GM19324 (cell line): Measurements from ENCODE around the gene SMIM29.
A peak's percentile ranks its signal among the peaks of the same experiment; 100 is the strongest.

ENCODE experiments used
- ATAC-seq: cut with Tn5 transposase; IDR thresholded peaks from one replicate; pipeline ENCODE4 v1.9.1; 2021; ENCODE audit warnings: mild to moderate bottlenecking, moderate library complexity; ENCODE audit not compliant: unreplicated experiment, low FRiP score

The SMIM29 gene

GRCh38 chr6:34248727-34249468 is at the start of gene SMIM29:
TSS of gene SMIM29 (minus strand) at chr6:34249006. CDS start at chr6:34247791, 1,215 bp downstream.
- ATAC-seq: peak; percentile 88

DNA sequence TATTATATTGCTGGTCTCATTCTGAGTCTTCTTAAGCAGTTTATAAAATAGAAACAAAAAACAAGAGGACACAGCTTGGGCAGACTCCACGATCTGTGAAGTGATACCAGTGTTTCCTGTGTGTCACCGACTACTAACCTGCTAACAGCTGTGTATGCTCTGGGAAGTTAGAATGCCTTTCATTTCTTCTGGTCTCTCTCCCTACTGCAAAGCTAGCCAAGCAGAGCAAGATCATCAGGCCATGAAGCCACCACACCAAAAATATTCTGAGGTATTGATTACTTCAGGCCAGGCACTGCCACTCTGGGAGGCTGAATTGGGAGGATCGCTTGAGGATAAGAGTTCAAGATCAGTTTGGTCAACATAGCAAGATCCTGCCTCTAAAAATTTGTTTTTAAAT is 46.9 kb upstream of the SMIM29 start:
- peak; percentile 75 for ATAC-seq

GRCh38 chr6:34292954-34293353 is 44.1 kb upstream of the SMIM29 start:
- ATAC-seq: no peak

GRCh38 chr6:34289137-34289536 is 40.3 kb upstream of the SMIM29 start:
- no peak for ATAC-seq

GRCh38 chr6:34288581-34288980 is 39.8 kb upstream of the SMIM29 start:
- no peak for ATAC-seq

DNA sequence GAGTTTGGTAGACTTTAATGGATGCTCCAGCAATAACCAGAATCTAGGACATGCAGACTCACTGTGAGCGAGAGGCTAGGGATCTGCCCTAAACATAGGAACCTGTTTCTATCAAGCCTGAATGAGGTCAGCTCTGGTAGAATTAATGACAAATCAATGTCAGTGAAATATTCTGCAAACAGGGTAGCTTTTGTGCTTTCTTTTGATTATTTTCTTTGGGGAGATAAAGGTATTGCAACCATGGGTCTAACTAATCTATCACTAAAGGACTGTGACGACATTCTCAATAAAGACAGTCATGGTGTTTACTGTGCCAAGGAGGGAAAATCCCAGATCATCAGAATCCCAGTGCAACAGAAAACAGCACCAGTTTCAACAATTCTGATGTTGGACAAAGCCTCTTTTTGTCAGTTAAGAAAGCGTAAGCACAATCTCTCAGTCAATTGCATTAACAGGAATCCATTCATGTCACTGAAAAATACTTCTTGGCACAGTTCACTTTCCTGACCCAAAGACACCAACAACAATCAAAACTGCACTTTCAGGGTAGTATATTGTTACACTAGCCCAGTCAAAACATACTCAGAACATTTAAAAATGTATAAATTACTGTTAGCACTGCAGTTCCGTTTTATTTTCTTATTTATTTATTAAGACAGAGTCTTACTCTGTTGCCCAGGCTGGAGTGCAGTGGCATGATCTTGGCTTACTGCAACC is 36.8 kb upstream of the SMIM29 start:
- no peak for ATAC-seq

DNA sequence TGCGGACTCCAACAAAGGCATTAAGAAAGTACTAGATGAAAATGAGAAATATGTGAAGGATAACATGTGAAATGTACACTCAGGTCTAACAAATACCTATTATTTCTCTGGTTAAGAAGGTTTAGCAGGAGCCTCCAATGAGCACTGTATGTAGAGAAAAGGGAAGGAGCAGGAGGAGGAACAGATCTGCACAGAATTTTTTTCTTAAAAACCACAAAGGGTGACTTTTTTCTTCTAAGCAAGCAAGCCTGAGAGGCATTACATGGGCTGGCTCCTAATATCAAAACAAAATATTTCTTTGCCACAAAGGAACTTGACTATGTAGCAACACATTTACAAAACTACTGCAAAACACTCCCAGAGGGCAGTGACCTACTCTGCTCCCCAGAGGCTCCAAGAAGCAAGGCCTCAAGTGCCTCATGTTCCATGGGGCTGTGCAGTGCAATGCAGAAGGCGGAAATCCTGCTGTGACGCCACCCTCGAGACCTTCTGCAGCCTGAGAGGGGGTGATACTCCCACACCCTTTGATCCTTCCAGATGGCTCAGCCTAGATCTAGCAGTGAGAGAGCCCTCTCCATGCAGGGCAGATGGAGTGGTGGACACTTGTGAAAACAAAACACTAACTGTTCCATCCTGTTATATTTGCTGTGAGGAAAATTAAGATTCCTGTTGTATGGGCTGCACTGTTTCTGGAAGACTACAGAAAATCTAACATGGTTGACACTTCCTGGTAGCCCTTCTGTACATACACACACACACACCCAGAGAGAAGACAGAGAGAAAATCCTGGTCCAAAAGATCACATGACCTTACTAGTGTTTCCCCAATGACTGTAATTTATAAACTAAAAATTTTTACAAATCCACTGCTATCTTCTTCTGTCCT is 36.0 kb upstream of the SMIM29 start:
- ATAC-seq: no peak

GRCh38 chr6:34281702-34282334 is 33.0 kb upstream of the SMIM29 start:
- ATAC-seq: no peak

DNA sequence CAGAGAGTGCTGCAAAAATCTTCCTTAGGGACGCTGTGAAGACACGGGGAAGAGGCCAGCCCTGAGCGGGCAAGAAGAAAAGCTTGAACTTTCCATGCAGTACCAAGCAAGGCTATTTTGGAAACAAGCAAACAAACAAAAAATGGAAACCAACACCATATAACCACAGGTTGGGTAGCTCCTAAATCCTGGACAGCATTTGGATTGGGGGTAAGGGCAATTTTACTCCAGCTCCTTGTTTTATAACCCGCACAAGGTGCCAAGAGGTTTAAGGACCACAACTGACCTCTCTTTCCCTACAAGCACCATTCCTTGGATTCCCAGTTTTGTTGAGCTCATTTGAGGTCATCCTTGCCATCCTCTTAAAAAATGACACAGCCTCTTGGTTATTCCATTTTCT is 31.4 kb upstream of the SMIM29 start:
- ATAC-seq: no peak

- ATAC-seq: no peak
Measured at GRCh38 chr6:34278833-34279232, 30.0 kb upstream of the SMIM29 start.

- no peak for ATAC-seq
Measured at GRCh38 chr6:34277763-34278112, 28.9 kb upstream of the SMIM29 start.

- ATAC-seq: no peak
Measured at GRCh38 chr6:34276881-34277762, 28.3 kb upstream of the SMIM29 start.

- ATAC-seq: no peak
Measured at GRCh38 chr6:34276191-34276590, 27.4 kb upstream of the SMIM29 start.

- ATAC-seq: no peak
Measured at GRCh38 chr6:34275128-34275804, 26.5 kb upstream of the SMIM29 start.

DNA sequence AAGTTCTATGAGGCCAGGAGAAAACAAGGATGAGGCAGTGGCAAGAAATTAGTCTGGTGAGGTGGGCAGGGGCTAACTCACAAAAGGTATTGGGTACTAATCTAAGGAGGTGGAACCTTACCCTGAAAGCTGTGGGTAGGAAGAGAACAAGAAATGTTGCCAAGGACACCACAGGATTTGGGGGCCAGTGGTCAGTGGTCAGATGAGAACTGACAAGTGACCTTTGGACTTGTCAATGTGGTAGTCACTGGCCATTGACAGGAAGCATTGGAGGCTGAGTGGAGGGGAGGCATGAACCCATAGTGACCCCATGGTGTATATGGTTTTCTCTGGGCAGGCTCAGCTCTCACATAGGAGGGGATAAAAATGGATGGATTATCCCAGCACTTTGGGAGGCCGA is 25.3 kb upstream of the SMIM29 start:
- ATAC-seq: no peak

GRCh38 chr6:34273242-34273805 is 24.5 kb upstream of the SMIM29 start:
- ATAC-seq: no peak

DNA sequence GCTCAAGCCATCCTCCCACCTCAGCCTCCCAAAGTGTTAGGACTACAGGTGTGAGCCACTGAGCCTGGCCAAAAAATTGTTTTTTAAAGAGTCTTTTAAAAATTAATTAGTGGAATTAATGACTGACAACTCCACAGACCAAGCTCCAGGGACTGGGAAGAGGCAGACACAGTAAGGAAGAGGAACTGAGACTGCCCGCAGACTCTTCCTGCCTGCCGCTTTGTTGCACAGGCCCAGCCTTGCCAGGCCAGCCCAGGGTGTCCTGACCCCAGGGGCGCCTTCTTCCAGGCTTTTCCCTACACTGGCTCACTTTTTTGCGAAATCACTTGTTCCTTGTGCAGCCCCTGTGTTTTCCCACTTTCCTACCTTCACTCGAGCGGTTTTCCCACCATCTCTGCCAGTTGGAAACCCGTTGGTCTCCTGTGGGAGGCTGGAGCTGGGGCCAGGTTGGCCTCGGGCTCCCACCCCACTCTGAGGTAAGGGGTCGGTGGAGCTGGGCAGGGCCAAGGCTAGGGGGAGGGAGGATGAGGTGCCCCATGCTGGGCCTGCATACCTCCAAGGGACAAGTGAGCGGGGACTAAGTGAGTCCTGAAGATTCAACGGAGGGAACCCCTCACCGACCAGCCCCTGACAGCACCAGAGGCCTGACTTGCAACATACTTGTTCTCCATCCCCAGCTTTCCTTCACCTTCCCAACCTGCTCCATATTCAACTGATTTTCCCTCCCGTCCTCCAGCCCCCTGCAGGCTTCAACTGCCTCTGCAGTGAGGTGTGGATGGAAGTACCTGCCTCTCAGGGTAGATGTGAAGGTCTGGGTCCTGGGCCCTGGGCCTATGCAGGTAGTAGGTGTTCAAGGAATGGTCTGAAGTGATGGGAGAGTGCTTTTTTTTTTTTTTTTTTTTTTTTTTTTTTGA is 23.5 kb upstream of the SMIM29 start:
- no peak for ATAC-seq
